Raji (cell line): ENCODE data around the gene LSM14A.

Experiments
- POLR2A ChIP-seq: IDR thresholded peaks from 2 replicates; pipeline ENCODE4 v1.6.1; 2011; ENCODE audit warnings: low read depth, low read length, control low read depth; ENCODE audit not compliant: insufficient read depth

The LSM14A gene

GRCh38 chr19:34215666-34216038, 43.3 kb downstream of the LSM14A start:
- no peak for TF ChIP-seq POLR2A

GRCh38 chr19:34217952-34218817, 45.9 kb downstream of the LSM14A start:
- no peak for TF ChIP-seq POLR2A

GRCh38 chr19:34218818-34219164, 46.5 kb downstream of the LSM14A start:
- no peak for TF ChIP-seq POLR2A

- TF ChIP-seq POLR2A: no peak
These were observed 48.3 kb downstream of the LSM14A start for GRCh38 chr19:34220472-34221063.

GRCh38 chr19:34222386-34222785, 50.1 kb downstream of the LSM14A start:
- TF ChIP-seq POLR2A: no peak

- no peak for TF ChIP-seq POLR2A
These were observed 52.8 kb downstream of the LSM14A start for GRCh38 chr19:34224996-34225658.

- no peak for TF ChIP-seq POLR2A
These were observed 53.3 kb downstream of the LSM14A start for GRCh38 chr19:34225659-34226015.

GRCh38 chr19:34226036-34226435, 53.7 kb downstream of the LSM14A start:
- TF ChIP-seq POLR2A: no peak

- TF ChIP-seq POLR2A: no peak
These were observed 56.0 kb downstream of the LSM14A start for GRCh38 chr19:34228347-34228746.

GRCh38 chr19:34228762-34229161, 56.5 kb downstream of the LSM14A start:
- TF ChIP-seq POLR2A: no peak

GRCh38 chr19:34229721-34230120, 57.4 kb downstream of the LSM14A start:
- TF ChIP-seq POLR2A: no peak

- no peak for TF ChIP-seq POLR2A
These were observed 58.5 kb downstream of the LSM14A start for GRCh38 chr19:34230820-34231219.

GRCh38 chr19:34231439-34231838, 59.1 kb downstream of the LSM14A start:
- no peak for TF ChIP-seq POLR2A

- no peak for TF ChIP-seq POLR2A
These were observed 60.5 kb downstream of the LSM14A start for GRCh38 chr19:34232566-34233481.

- no peak for TF ChIP-seq POLR2A
These were observed 63.2 kb downstream of the LSM14A start for GRCh38 chr19:34235425-34235940.
